ENCODE results near the gene KCNS3.

Gene KCNS3

DNA sequence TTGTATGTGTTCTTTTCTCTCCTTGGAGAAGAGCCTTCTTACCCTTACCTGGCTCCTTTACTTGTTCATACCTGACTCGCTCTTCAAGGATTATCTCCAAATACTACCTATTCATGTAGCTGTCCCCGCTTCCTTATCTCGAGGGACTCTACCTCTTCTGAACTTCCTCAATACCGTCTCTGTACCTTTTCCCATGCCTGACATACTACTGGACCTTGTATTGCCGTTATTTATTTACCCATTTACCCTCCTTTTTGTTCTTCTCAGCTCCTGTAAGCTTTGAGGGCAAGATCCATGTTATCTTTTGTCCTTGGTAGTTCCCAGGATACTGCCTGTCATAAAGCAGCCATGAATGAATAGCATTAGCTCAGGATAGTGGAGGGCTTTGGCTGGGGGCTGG is 32.5 kb downstream of the KCNS3 start:
- TF ChIP-seq CTCF (IDR thresholded peaks at IDR 0.05), result no peak

- no peak for TF ChIP-seq CTCF (IDR thresholded peaks at IDR 0.05)
Observed at GRCh38 chr2:17911491-17912260, 33.2 kb downstream of the KCNS3 start.

DNA sequence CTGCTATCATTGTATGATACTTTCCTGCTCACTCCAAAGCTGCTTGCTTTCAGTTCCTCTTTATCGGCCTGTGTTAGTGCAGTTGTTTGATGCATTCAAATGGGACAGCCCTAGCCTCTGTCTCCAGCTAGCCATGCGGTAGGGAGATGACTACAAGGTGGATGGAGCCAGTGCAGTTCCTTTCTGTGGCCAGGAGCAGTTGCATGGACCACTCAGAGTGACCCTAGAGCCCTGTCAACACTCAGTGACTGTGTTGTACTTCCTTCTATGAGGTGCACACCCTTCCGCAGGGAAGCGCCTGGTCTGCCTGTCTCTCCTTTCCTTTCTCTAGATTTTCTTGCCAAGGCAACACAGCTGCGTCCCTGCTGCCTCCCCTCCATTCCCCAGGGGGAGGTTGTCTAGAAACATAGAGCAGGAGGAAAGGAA is 33.8 kb downstream of the KCNS3 start:
- no peak for TF ChIP-seq CTCF (IDR thresholded peaks at IDR 0.05)

GRCh38 chr2:17915099-17915498 is 36.6 kb downstream of the KCNS3 start:
- TF ChIP-seq CTCF (IDR thresholded peaks at IDR 0.05), result no peak

- TF ChIP-seq CTCF (IDR thresholded peaks at IDR 0.05), result no peak
Observed at GRCh38 chr2:17915811-17916518, 37.5 kb downstream of the KCNS3 start.

GRCh38 chr2:17916584-17916983 is 38.1 kb downstream of the KCNS3 start:
- TF ChIP-seq CTCF (IDR thresholded peaks at IDR 0.05), result no peak

DNA sequence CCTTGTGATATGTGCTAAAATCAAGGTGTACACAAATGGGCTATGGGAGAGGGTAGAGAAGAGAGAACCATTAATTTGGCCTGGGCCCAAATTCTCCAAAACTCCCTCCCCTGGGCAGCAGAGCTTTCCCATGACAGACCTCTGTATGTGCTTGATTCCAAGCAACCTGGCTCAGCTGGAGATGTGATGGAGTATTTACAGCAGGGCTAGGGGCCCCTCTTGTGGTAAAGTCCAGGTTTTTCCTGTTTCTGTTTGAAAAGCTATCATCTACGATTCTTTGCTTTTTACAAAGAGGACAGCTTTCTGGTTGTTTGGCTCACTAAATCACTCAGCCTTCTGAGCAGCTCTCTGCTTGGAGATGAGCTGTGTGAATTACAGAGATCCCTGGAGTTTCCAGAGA is 40.3 kb downstream of the KCNS3 start:
- TF ChIP-seq CTCF (IDR thresholded peaks at IDR 0.05), result no peak

All from LNCAP (cell line).